EL (cell line): ENCODE results near the gene ACSS3.
A peak's percentile ranks its signal among the peaks of the same experiment; 100 is the strongest.
"Not testable (repeated sequence)": the region's sequence is repeated elsewhere in the genome, so short reads cannot be mapped to it uniquely, and the experiment has no call there.

Experiments used
- DNase-seq: peaks from one replicate; pipeline ENCODE4 v3.0.0-alpha.2; 2016

ACSS3 gene

DNA sequence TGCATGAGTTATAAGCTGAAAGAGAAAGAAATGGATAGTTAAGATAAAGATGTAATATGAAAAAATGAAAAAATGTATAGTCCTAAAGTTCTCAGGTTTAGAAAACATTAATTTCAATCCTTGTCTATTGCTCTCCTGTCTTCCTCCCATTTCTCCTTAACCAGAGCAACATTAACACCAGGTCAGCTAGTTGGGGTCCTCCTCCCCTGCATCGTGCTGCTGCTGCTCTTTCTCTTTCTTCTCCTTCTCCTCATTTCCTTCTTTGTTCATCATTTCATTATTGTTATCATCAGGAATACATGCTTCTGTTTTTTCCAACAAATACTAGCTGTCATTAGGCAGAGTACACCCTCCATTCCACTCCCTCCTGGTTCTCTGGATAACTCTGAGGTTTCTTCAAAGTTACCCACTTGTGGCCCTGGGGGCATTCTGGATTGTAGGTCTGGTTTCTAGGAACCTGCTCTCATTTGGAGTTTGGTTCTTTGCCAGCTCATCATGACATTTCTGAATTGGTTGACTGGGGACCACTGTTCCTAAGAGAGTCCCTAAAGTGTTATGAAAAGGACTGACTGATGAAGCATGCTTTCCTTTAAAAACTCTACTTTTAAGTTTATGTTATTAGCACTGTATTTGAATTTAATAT is 17.0 kb downstream of the ACSS3 start:
- peak; percentile 6 for DNase-seq

GRCh38 chr12:81095501-81096232 is 17.8 kb downstream of the ACSS3 start:
- DNase-seq, result peak; percentile 27

DNA sequence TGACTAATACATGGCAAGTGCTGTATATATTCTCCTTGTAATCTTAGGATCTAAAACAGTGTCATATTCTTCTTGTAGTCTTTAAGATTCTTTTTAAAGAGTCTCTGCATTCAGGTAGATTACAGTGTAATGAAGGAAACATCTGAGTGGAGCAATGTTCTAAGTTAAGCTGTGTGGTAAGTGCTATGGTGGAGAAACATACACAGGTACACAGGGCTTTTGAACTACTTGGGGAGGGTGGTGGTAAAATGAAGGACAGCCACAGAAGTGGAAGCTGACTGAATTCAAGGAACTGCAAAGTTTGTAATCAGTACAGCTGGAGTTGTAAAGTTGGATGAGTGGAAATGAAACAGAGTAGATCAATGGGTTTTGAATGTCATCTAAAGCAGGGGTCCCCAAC is 27.8 kb downstream of the ACSS3 start:
- DNase-seq, result no peak

DNA sequence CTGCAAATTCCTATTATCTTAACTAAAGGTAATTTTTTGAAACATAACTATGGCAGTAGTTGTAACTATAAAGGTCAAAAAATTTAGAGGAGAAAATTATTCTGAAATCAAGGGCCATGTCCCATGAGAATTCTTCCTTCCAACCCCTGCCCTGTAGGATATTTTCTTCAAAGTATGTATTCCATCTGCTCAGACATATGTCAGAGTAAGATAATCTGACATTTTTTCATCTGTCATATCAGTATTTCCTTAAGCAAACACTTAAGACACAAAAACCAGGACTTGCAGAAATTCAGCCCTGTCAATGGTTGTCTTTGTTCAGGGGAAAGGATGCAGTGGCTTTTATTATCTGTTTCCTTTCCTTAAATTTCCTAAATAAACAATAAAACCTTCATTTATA is 36.3 kb downstream of the ACSS3 start:
- DNase-seq, result no peak

DNA sequence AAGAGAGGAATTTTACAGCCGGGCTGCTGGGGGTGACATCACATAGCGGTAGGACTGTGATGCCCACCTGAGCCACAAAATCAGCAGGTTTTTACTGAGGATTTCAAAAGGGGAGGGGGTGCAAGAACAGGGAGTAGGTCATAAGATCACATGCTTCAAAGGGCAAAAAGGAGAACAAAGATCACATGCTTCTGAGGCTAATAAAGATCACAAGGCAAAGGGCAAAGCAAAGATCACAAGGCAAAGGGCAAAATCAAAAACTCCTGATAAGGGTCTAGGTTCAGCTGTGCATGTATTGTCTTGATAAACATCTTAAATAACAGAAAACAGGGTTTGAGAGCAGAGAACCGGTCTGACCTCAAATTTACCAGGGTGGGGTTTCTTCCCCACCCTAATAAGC is 41.2 kb downstream of the ACSS3 start:
- not testable (repeated sequence) for DNase-seq

- no peak for DNase-seq
Observed at GRCh38 chr12:81120961-81121360, 43.1 kb downstream of the ACSS3 start.

GRCh38 chr12:81123611-81124010 is 45.7 kb downstream of the ACSS3 start:
- no peak for DNase-seq

- no peak for DNase-seq
Observed at GRCh38 chr12:81125691-81126090, 47.8 kb downstream of the ACSS3 start.

DNA sequence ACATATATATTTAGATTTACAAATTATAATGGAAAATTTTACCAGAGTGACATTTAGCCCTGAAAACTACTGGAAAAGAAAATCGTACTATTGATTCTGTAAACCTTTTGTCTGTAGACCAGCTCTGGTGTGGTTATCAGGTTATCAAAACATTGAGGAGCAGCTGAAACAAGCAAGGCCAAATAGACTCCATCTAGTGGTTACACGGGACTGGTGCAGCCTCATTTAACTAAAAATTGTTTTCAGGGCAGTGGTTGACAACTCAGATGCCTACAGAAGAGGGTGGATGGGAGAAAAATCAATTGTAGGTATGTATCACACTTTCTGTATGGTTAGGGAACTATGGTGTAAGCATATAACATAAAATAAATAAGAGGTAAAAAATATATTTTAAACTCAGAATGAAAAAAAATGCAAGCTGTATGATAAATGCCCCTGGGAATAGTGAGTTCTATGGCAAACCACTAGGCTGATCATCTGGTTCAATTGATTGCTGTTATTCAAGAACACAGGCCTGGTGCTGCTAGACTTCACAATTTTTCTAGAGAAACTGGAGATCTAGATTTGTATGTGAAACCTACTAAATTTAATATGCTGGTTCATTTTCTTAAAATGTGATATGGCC is 51.2 kb downstream of the ACSS3 start:
- peak; percentile 43 for DNase-seq

- no peak for DNase-seq
Observed at GRCh38 chr12:81136519-81136918, 58.6 kb downstream of the ACSS3 start.

GRCh38 chr12:81137801-81138200 is 59.9 kb downstream of the ACSS3 start:
- DNase-seq, result no peak

- DNase-seq, result no peak
Observed at GRCh38 chr12:81141217-81141616, 63.3 kb downstream of the ACSS3 start.

- no peak for DNase-seq
Observed at GRCh38 chr12:81143057-81143456, 65.2 kb downstream of the ACSS3 start.

- no peak for DNase-seq
Observed at GRCh38 chr12:81146228-81147225, 68.6 kb downstream of the ACSS3 start.

DNA sequence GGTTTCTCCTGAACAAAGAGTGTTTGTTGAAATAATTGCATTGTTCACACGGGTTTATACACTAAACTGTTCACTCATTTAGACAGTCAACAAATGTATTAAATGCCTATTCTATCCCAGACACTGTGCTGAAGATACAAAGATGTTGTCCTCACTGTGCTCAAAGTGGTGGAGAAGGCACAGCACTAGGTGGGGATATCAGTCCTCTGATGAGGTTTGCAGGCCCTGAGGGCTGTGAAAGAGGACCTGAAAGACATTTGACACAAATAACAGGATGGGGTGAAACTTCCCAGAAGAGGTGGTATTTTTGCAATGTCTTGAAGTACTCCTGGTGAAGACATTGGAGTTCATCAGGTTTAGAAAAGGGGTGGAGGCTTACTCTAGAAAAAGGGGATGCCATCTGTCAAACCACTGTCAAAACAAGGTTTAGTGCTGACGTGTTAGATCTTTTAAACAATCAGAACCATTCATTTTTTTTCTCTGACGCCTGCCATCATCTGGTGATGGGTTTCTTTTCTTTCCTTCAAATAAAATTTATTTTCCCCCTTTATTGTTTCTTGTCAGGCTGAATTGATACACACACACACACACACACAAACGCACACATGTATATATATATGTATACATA is 69.5 kb downstream of the ACSS3 start:
- no peak for DNase-seq

DNA sequence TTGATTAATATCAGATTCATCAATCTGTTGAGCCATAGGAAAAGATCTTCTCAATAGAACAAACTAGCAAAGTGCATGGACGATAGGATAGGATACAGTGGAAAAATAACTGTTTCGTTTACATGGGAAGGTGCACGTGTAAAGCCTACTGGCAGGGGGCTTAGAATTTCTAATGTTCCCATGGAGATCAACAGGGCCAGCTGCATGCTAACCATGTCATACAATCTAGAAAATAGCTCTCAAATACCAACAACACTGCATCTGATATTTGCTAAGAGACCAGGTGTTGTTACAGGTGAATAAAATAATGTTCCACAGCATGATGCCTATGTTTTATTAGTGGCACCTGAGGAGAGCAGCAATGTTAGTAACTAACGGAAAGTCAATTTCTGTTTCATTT is 72.5 kb downstream of the ACSS3 start:
- no peak for DNase-seq

- DNase-seq, result no peak
Observed at GRCh38 chr12:81159856-81160255, 82.0 kb downstream of the ACSS3 start.

DNA sequence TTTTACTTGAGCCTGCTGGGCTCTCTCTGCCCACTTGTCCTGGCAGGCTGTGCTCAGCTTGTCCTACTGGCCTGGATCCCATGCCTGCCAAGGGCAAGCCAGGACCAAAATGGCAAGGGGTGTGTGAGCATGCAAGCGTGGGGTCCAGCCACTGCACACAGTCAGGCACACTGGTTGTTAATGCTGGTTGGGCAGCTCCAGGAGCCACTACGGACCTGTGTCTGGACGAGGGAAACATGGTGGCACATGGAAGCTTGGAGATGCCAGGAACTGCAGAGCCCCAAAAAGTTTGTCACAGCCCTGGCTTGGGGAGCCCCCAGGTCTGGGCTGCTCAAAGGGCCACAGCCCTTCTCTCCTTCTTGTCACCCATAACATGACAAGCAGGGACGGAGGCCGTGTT is 83.8 kb downstream of the ACSS3 start:
- DNase-seq, result no peak

- no peak for DNase-seq
Observed at GRCh38 chr12:81162391-81163136, 84.7 kb downstream of the ACSS3 start.

GRCh38 chr12:81164827-81165226 is 86.9 kb downstream of the ACSS3 start:
- no peak for DNase-seq

GRCh38 chr12:81166790-81167189 is 88.9 kb downstream of the ACSS3 start:
- DNase-seq, result no peak

GRCh38 chr12:81167694-81168093 is 89.8 kb downstream of the ACSS3 start:
- peak; percentile 80 for DNase-seq
